Spleen (tissue), 11 donors: ENCODE data around the gene HMBS. TPM values are rescaled to one million over a fixed set of nuclear protein-coding genes. Genes with fewer than 3 reads are reported as not detected.
"Not testable (repeated sequence)": the region's sequence is repeated elsewhere in the genome, so short reads cannot be mapped to it uniquely, and the experiment has no call there.

Experiments used
- DNase-seq: peaks from one replicate; pipeline ENCODE4 v3.0.0-alpha.2; 2020
- H3K27ac ChIP-seq, 8 donors: fragments of 200-600 bp; sonication (generic) in 7 of 8; 1 replicate in 4 of 8; 2 replicates in 4 of 8; pipeline versions ENCODE4 v1.5.0 to v1.8.0; 2016 to 2021; ENCODE audit warnings: inconsistent platforms in 4 of 8, mild to moderate bottlenecking in 4 of 8, moderate library complexity in 1 of 8
- H3K27me3 ChIP-seq, 7 donors: fragments of 200-600 bp; sonication (generic) in 6 of 7; replicated peaks in 1 of 7; 1 replicate in 4 of 7; 2 replicates in 3 of 7; pipeline versions ENCODE4 v1.5.0 to v1.8.0; 2016 to 2021; ENCODE audit warnings: inconsistent platforms in 3 of 7, mild to moderate bottlenecking in 1 of 7
- H3K36me3 ChIP-seq, 6 donors: fragments of 200-600 bp; sonication (generic) in 5 of 6; 1 replicate in 4 of 6; 2 replicates in 2 of 6; pipeline versions ENCODE4 v1.5.0 to v1.8.0; 2016 to 2021; ENCODE audit warnings: inconsistent platforms in 2 of 6
- H3K4me1 ChIP-seq, 6 donors: fragments of 200-600 bp; sonication (generic) in 5 of 6; 1 replicate in 3 of 6; 2 replicates in 3 of 6; pipeline versions ENCODE4 v1.5.0 to v1.8.0; 2016 to 2021; ENCODE audit warnings: inconsistent platforms in 3 of 6
- H3K4me3 ChIP-seq, 8 donors: fragments of 200-600 bp; sonication (generic) in 7 of 8; 1 replicate in 4 of 8; 2 replicates in 4 of 8; pipeline versions ENCODE4 v1.5.0 to v1.8.0; 2016 to 2021; ENCODE audit warnings: inconsistent platforms in 4 of 8, mild to moderate bottlenecking in 4 of 8, moderate library complexity in 2 of 8
- H3K9me3 ChIP-seq, 8 donors: fragments of 200-600 bp; sonication (generic) in 7 of 8; 1 replicate in 4 of 8; 2 replicates in 4 of 8; pipeline versions ENCODE4 v1.5.0 to v1.8.0; 2016 to 2021; ENCODE audit warnings: inconsistent platforms in 4 of 8
- CTCF ChIP-seq, 11 experiments: fragments of 200-600 bp in 7 of 11; fragments of 450-650 bp in 4 of 11; sonication (generic) in 4 of 11; IDR thresholded peaks in 8 of 11; conservative IDR thresholded peaks in 3 of 11; 1 replicate in 7 of 11; 2 replicates in 4 of 11; pipeline versions ENCODE4 v1.4.0 to v1.8.0; 2016 to 2021; ENCODE audit warnings: antibody characterized with exemption in 11 of 11, inconsistent platforms in 4 of 11, mild to moderate bottlenecking in 1 of 11
- POLR2A ChIP-seq, 3 donors: fragments of 450-650 bp; IDR thresholded peaks; one replicate each; pipeline ENCODE4 v1.5.1; 2017; ENCODE audit warnings: antibody characterized with exemption in 3 of 3, mild to moderate bottlenecking in 1 of 3
- POLR2AphosphoS5 ChIP-seq, 3 donors: sonication (generic); formaldehyde crosslinking; IDR thresholded peaks; one replicate each; pipeline ENCODE4 v1.5.1; 2017; ENCODE audit warnings: antibody characterized with exemption in 3 of 3
- WGBS, 5 donors: extraction: QIAGEN DNeasy Blood & Tissue Kit in 3 of 5; methylation state at CpG; one replicate each; pipeline versions ENCODE4 v1.1.5 to v1.1.7; 2013 to 2018; 5-methylcytosine and 5-hydroxymethylcytosine counted together
- intact Hi-C: fragments of 100-400 bp; cut with DNase I; formaldehyde crosslinking; loops from one replicate; pipeline ENCODE4 v1.15.0; 2023; ENCODE audit warnings: low total_unique reads
- polyA plus RNA-seq, 3 donors: library from polyadenylated mRNA; stranded (reverse); fragments of 200-250 nt; gene quantifications; one replicate each; pipeline ENCODE4 v1.2.1, GENCODE V29; 2013
- total RNA-seq, 7 donors: library from RNA; depleted of rRNA in 3 of 7; stranded (reverse); fragments of >200 nt in 3 of 7; fragmentation: NEBNext Ultra II Directional in 4 of 7; extraction: Animal tissue kit (Norgen Biotek cat#: 25700) in 4 of 7; gene quantifications; one replicate each; pipeline versions ENCODE4 v1.1.0 to v1.2.1, GENCODE V29; 2016 to 2021
- donor health status: healthy with polysubstance abuse.
- donor health status: DM: no; HTN: no; CAD: no; lungs with moderate emphysema.
- donor health status: DM: no; HTN: no; CAD: no.
- donor health status: Bipolar disorder and iron deficiency.
- donor health status: healthy.
- donor health status: DM: no; HTN: no; CAD: no.
- donor health status: DM: yes; HTN: yes; CAD: no.

Gene HMBS
- total and polyA plus RNA-seq, 10 donors: 7.4 to 42.6 (median 19.8) TPM

- Histone ChIP-seq H3K27me3 (no peaks in the 10 kb centered on the region), H3K27ac (peak within 1 kb of the TSS; percentile 85 to 98 (median 92)), H3K4me3 (peak within 1 kb of the TSS; percentile 83 to 99 (median 92)), H3K4me1 (peaks cover 25 to 71% (median 47%) of the 10 kb centered on the region in 6 donors), H3K36me3 (peaks cover 0 to 25% (median 15%) of the 10 kb centered on the region in 6 donors), H3K9me3 (no peaks in the 10 kb centered on the region)
- WGBS, 5 donors: 0 to 1% (median 0%) methylated on average over 28 to 32 of the region's 32 CpGs
- intact Hi-C loops: no loop called here
- TF ChIP-seq POLR2AphosphoS5 (IDR thresholded peaks at IDR 0.05): peak; percentile 6 to 82 (median 73)
- no peak for TF ChIP-seq CTCF (IDR thresholded peaks at IDR 0.05 in 8 of 11, conservative IDR thresholded peaks at IDR 0.05 in 3 of 11)
- peak in 1 of 3 donors; percentile 57 for TF ChIP-seq POLR2A (IDR thresholded peaks at IDR 0.05)
- peak; percentile 94 for DNase-seq
Measured at GRCh38 chr11:119101759-119102423, 17.2 kb downstream of the HMBS start, which contains the start of gene DPAGT1. Gene DPAGT1 (minus strand): TSS chr11:119101853. CDS start chr11:119101655, 198 bp downstream.

- Histone ChIP-seq H3K4me3 (peak overlapping the region in 6 of 8 donors; percentile 83 to 99 (median 92)), H3K27ac (peak overlapping the region; percentile 85 to 98 (median 92)), H3K4me1 (peaks cover 27 to 68% (median 49%) of the 10 kb centered on the region in 6 donors), H3K36me3 (peaks cover 0 to 12% (median 2%) of the 10 kb centered on the region in 6 donors)
- H3K27me3 ChIP-seq, intact Hi-C loops, H3K9me3 ChIP-seq: not testable (repeated sequence)
- 81 to 90% (median 86%) methylated on average over 18 of the region's 18 CpGs for WGBS, 5 donors
- DNase-seq: peak; percentile 49
Measured at GRCh38 chr11:119103161-119103664, 18.5 kb downstream of the HMBS start.

GRCh38 chr11:119103793-119104192, 19.1 kb downstream of the HMBS start:
- H3K4me1 ChIP-seq: peaks cover 33 to 74% (median 54%) of the 10 kb centered on the region in 6 donors
- no peaks in the 10 kb centered on the region for H3K9me3 ChIP-seq
- H3K4me3 ChIP-seq: no peak overlapping the region
- no peaks in the 10 kb centered on the region for H3K27me3 ChIP-seq
- peak; percentile 12 for DNase-seq
- H3K36me3 ChIP-seq: peaks cover 0 to 7% (median 0%) of the 10 kb centered on the region in 6 donors
- TF ChIP-seq POLR2AphosphoS5 (IDR thresholded peaks at IDR 0.05) (no peak), CTCF (IDR thresholded peaks at IDR 0.05 in 8 of 11, conservative IDR thresholded peaks at IDR 0.05 in 3 of 11) (no peak), POLR2A (IDR thresholded peaks at IDR 0.05) (no peak)
- H3K27ac ChIP-seq: peak overlapping the region in 2 of 8 donors; percentile 91 to 92
- WGBS, 5 donors: 60 to 69% (median 66%) methylated on average over 4 of the region's 4 CpGs
- intact Hi-C loops: no loop called here

GRCh38 chr11:119106564-119107537, 22.2 kb downstream of the HMBS start, which contains the start of gene C2CD2L:
Gene C2CD2L (plus strand): TSS chr11:119107344. CDS start chr11:119107742, 398 bp downstream.
- peaks cover 26 to 76% (median 54%) of the 10 kb centered on the region in 6 donors for H3K4me1 ChIP-seq

More at GRCh38 chr11:119106564-119107537, 22.2 kb downstream of the HMBS start, which contains the start of gene C2CD2L:
- peak within 1 kb of the TSS; percentile 82 to 99 (median 96) for H3K4me3 ChIP-seq
- DNase-seq: peak; percentile 97
- peak in 1 of 11 experiments; percentile 23 for TF ChIP-seq CTCF (IDR thresholded peaks at IDR 0.05 in 8 of 11, conservative IDR thresholded peaks at IDR 0.05 in 3 of 11)
- TF ChIP-seq POLR2AphosphoS5 (IDR thresholded peaks at IDR 0.05): peak; percentile 70 to 88 (median 85)
- TF ChIP-seq POLR2A (IDR thresholded peaks at IDR 0.05): peak in 1 of 3 donors; percentile 31
- no peaks in the 10 kb centered on the region for H3K9me3 ChIP-seq
- peaks cover 0 to 25% (median 11%) of the 10 kb centered on the region in 6 donors for H3K36me3 ChIP-seq
- H3K27ac ChIP-seq: peak within 1 kb of the TSS; percentile 66 to 94 (median 86)
- WGBS, 5 donors: 1 to 2% (median 2%) methylated on average over 9 to 49 of the region's 49 CpGs
- no peaks in the 10 kb centered on the region for H3K27me3 ChIP-seq
- intact Hi-C loops: no loop called here
